Measurements from ENCODE around the gene AZU1.

DNA sequence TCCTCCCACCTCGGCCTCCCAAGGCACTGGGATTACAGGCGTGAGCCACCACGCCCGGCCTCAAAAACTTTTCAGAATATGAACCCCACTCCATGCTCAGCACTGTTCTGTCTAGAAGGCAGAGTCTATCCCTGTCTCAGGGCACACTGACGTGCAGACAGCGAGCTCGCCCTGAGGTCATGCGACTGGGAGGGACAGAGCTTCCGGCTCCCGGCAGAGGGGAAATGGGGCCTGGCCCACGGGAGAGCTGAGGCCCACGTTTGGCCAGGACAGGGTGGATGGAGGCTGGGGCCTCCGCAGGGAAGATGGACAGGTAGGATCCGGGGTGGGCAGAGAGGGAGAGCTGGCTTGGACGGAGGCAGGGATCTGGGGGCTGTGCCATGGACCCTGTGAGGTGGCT is 2.8 kb upstream of the AZU1 start:
- TF ChIP-seq TAF1 (IDR thresholded peaks at IDR 0.05; ENCODE audit: low read depth, low read length) = no peak
- no peak for TF ChIP-seq POLR2A (IDR thresholded peaks at IDR 0.05; ENCODE audit: low read depth, low read length)
- no peak for TF ChIP-seq POLR2AphosphoS5 (IDR thresholded peaks at IDR 0.05; ENCODE audit: low read depth, low read length)
